ENCODE results near the gene TMC4.
"Not testable (repeated sequence)": the region's sequence is repeated elsewhere in the genome, so short reads cannot be mapped to it uniquely, and the experiment has no call there.

TMC4 gene

GRCh38 chr19:54179921-54180461, 7.0 kb upstream of the TMC4 start:
- no peak for DNase-seq (ENCODE audit: low read depth in 3 of 3)

DNA sequence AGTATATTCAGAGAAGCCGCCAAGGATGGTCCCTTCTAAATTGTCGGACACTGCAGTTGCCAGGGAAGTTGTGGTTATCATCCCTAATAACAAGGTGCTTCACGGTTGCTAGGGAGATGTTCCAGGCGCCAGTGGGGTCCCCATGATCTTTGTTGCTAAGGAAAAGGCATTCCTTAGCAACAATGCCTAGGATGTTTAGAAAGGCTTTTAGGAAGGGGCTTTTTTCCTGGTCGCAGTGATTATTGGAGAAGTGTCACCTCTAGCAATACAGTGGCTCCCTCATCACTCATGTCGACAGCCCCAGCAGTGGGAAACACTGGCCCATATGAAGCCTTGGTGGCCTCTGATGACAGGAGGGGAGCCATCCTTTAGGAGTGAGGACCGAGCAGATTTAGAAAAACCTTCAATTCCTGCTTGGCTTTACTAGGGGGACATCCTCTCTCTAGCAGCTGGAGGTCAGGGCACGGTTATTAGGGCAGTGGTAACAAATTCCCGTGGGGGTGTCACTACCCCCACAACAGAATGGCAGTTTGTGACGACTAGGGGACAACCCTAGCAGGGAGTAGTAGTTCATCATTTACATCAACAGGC, 6.4 kb upstream of the TMC4 start:
- no peak for DNase-seq (ENCODE audit: low read depth in 3 of 3)

DNA sequence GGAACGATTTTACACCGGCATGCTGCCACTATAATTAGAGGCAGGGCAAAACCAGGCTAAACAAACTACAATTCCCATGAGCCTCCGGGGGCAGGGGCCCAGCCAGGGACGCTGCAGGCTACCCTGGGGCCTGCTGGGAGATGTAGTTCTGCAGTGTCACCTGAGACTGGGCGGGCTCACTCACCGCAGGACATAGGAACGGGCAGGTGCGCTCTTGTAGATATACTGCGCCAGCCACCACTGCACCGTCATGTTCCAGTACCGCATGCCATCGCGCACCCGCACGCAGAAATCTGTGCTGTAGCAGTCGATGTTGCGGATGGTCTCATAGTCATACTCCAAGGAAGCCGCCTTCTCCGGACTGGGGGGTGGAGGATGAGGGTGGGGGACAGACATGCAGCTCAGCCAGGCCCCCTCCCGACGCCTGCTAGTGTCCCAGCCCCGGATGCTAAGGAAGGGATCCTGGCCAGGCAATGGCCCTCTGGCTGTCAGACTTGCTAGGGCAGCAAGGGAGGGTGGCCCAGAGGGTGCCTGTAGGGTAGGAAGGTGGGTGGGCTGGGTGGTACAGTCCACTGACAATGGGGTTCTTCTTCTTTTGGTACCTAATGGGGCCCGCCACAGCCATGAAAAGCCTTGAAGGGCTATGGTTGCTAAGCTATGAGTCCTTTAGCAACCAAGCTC, 5.8 kb upstream of the TMC4 start:
- no peak for DNase-seq (ENCODE audit: low read depth in 3 of 3)

- DNase-seq (ENCODE audit: low read depth in 3 of 3): no peak
Observed at GRCh38 chr19:54173951-54174834, 1.2 kb upstream of the TMC4 start.

DNA sequence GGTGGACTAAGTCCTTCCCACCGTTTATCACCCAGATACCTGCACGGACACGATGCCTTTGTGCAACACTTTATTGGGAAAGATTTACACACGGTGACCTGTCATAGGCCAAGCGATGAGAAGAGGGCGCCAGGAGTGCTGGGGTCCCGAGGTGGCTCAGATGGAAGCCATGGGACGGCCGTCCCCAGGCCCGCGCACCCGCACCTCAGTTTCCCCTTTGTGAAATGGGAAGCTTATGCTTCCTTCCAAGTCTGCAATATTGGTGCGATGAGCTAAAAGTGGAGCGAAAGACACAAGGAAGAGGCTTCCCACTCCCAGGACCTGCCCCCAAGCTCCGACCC, 369 bp upstream of the TMC4 start:
- no peak for DNase-seq (ENCODE audit: low read depth in 3 of 3)

DNA sequence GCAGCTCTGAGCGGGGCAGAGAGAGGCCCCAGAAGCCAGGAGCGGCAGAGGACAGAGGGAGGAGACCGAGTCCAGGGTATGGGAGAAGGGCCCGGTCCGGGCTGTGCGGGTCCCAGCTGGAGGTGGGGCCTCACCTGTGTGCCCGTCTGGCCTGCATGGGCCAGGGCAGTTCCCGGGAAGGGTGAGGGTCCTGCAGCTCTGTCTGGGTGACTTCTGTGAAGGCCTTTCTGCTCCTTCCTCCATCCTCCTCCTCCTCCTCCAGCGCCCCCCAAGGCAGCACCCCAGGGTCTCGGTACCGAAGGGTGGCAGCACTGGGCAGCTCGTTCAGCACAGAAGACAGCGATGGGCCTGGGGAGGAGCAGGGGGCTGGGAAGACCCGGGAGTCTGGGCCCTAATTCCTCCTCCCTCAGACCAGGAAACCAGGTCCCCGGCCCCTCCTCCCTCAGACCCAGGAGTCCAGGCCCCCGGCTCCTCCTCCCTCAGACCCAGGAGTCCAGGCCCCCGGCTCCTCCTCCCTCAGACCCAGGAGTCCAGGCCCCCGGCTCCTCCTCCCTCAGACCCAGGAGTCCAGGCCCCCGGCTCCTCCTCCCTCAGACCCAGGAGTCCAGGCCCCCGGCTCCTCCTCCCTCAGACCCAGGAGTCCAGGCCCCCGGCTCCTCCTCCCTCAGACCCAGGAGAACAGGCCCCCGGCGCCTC, 1.1 kb downstream of the TMC4 start:
- not testable (repeated sequence) for DNase-seq (ENCODE audit: low read depth in 3 of 3)

GRCh38 chr19:54169149-54169740, 3.7 kb downstream of the TMC4 start:
- no peak for DNase-seq (ENCODE audit: low read depth in 3 of 3)

GRCh38 chr19:54168174-54168917, 4.6 kb downstream of the TMC4 start:
- peak; percentile 80 to 90 (median 84) for DNase-seq (ENCODE audit: low read depth in 3 of 3)

DNA sequence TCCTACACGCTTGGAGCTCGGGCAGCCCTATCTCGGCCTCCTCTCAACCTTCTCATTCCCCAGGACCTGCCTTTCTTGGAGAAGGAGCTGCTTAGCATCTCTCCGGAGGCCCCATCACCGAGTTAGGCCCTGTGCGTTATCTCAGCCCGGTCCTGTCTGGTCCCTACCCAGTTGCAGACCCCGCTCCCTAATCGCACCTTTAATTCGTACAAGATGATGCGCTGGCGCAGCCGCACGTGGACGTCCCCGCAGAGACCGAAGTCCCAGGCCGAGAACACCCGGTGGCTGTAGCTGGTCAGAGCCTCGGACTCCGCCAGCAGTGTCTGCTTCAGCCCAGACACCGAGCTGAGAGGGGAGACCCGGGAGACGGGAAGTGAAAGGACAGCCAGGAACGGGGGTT, 7.7 kb downstream of the TMC4 start:
- no peak for DNase-seq (ENCODE audit: low read depth in 3 of 3)

- DNase-seq (ENCODE audit: low read depth in 3 of 3): peak in 1 of 3 experiments; percentile 35
Observed at GRCh38 chr19:54164369-54165068, 8.4 kb downstream of the TMC4 start.

DNA sequence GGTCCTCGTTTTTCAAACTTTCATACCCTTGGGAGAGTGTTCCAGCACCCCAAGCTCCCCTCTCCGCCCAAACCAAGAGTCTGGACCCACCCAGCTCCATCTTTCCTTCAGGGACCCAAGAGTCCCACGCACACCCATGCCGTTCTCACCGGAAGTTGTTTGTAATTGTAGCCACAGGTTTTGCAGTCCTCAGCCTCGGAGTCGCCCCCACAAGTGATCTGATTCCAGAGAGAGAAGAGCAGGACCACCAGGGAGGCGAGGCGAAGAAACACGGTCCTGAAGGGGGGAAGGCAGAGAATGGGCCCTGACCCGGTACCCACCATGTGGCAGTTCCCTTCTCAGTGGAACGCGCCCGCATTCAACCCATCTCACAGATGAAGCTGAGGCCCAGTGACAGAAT, 10.1 kb downstream of the TMC4 start:
- no peak for DNase-seq (ENCODE audit: low read depth in 3 of 3)

- peak; percentile 65 to 75 (median 68) for DNase-seq (ENCODE audit: low read depth in 3 of 3)
Observed at GRCh38 chr19:54162241-54162805, 10.6 kb downstream of the TMC4 start.

- DNase-seq (ENCODE audit: low read depth in 3 of 3): no peak
Observed at GRCh38 chr19:54160854-54161253, 12.1 kb downstream of the TMC4 start.

- DNase-seq (ENCODE audit: low read depth in 3 of 3): no peak
Observed at GRCh38 chr19:54160182-54160811, 12.7 kb downstream of the TMC4 start.

DNA sequence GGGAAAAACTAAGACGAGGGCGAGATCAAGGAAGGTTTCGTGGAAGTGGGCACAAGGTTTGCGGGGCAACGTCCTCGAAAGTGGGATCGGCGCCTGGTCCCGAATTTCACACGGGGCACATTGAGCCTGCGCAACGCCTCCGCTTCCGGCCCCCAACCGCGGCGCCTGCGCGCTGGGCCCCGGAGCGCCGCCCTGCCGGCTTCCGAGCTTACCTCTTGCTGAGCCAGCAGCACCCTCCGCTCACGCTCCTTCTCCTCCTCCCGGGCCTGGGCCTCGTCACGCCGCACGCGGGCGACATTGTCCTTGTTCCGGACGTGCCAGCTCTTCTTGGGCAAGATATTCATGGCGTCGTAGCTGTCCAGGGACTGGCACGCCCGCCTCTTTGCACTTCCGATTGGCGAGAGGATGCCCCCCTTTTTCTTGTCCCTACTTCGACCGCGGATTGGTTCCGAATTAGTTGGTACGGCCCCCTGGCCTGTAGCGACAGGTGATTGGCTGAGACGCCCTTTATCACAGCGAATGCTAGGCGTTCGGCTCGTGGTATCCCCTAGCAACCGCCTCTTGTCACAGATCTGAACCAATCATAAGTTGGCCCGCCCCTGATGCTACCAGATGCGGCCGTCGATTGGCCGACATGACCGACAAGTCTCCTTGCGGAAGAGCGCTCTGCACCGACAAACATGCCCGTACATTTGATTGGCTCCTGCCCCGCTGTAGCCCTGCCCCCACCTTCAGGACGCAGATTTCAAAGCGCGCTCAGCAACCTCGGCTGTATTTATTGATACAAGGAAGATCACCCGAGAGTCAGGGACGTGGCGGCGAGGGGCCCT, 13.4 kb downstream of the TMC4 start, which contains the start of gene LENG1:
Gene LENG1, minus strand, starts transcription at position 370 of the 830 bp plus-strand sequence. Its CDS starts 26 bp downstream, at position 344.
- peak; percentile 85 to 99 (median 97) for DNase-seq (ENCODE audit: low read depth in 3 of 3)

DNA sequence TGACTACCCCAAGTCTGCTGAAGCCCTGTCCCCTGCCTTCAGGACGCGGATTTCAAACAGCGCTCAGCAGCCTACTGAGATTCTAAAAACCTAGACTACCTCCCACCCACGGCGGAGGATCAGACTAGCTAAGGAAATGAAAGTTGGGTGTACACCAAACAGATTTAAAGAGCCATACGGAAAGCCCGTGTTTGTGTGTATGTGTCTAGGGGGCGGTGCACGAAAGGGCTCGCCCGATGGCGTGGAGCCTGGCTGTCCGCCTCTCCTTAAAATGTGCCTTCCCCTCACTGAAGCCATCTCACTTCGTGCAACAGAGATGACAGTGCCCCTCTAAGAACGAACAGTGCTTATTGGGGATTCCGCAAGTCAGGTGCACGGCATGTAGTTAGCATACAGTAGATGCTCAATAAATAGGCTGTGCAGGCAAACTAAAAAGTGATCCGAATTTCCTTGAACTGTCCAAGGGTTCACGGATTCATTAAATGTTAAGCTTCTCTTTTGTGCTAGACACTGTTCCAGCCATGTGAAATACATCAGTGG, 14.1 kb downstream of the TMC4 start:
- no peak for DNase-seq (ENCODE audit: low read depth in 3 of 3)

DNA sequence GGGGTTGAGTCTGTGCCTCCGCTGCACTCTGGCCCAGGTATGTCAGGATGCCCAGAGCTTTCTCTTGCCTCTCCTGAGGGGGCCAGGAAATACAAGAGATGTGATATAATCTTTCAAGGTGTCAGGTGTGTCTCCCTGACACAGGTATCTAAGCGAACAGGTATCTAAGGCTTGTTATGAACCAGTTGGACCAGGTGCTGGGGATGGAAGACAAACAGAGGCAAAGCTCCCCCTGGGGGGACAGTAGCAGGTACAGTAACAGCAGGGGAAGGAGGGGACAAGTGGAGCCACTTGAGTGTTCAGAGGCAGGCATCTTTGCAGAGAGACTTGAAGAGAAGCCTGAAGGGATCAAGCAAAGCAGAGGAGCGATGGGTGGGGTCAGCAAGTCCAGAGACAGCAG, 16.0 kb downstream of the TMC4 start:
- DNase-seq (ENCODE audit: low read depth in 3 of 3): no peak

- DNase-seq (ENCODE audit: low read depth in 3 of 3): no peak
Observed at GRCh38 chr19:54156490-54156889, 16.5 kb downstream of the TMC4 start.
